Lung (tissue), 12 donors: ENCODE data around the gene LCORL. TPM values are rescaled to one million over a fixed set of nuclear protein-coding genes. Genes with fewer than 3 reads are reported as not detected.
A peak's percentile ranks its signal among the peaks of the same experiment; 100 is the strongest.

Experiments
- ATAC-seq: fragments of 200-7000 bp; cut with Tn5 transposase; one replicate; pipeline ENCODE4 v1.9.1; 2020; ENCODE audit warnings: moderate number of reproducible peaks; ENCODE audit not compliant: insufficient read depth, low FRiP score
- DNase-seq, 3 donors: peaks; one replicate each; pipeline ENCODE4 v3.0.0-alpha.2; 2013 to 2017
- H3K27ac ChIP-seq, 2 donors: one replicate each; pipeline ENCODE4 v1.5.1; 2013; ENCODE audit warnings: mild to moderate bottlenecking in 2 of 2, moderate library complexity in 2 of 2, control low read depth in 1 of 2, inconsistent platforms in 1 of 2, low read depth in 1 of 2, low read length in 1 of 2
- H3K27me3 ChIP-seq, 3 donors: one replicate each; pipeline ENCODE4 v1.5.1; 2013; ENCODE audit warnings: low read length in 2 of 3; ENCODE audit not compliant: control insufficient read depth in 3 of 3, insufficient read depth in 3 of 3
- H3K36me3 ChIP-seq, 4 donors: one replicate each; pipeline ENCODE4 v1.5.1; 2013; ENCODE audit warnings: low read length in 4 of 4, mild to moderate bottlenecking in 1 of 4, moderate library complexity in 1 of 4; ENCODE audit not compliant: control insufficient read depth in 4 of 4, insufficient read depth in 4 of 4
- H3K4me1 ChIP-seq, 5 donors: one replicate each; pipeline ENCODE4 v1.5.1; 2013; ENCODE audit warnings: low read length in 5 of 5, mild to moderate bottlenecking in 2 of 5, moderate library complexity in 1 of 5; ENCODE audit not compliant: control insufficient read depth in 5 of 5, insufficient read depth in 5 of 5
- H3K4me3 ChIP-seq: one replicate; pipeline ENCODE4 v1.5.1; 2013; ENCODE audit warnings: mild to moderate bottlenecking, control low read depth, moderate library complexity
- H3K9ac ChIP-seq, 2 donors: one replicate each; pipeline ENCODE4 v1.5.1; 2013; ENCODE audit warnings: low read length in 2 of 2, control low read depth in 1 of 2; ENCODE audit not compliant: insufficient read depth in 1 of 2
- H3K9me3 ChIP-seq, 4 donors: one replicate each; pipeline ENCODE4 v1.5.1; 2013; ENCODE audit warnings: low read length in 3 of 4, mild to moderate bottlenecking in 1 of 4, moderate library complexity in 1 of 4; ENCODE audit not compliant: control insufficient read depth in 4 of 4, insufficient read depth in 3 of 4
- CTCF ChIP-seq: IDR thresholded peaks from 2 replicates; pipeline ENCODE4 v1.5.1; 2012; ENCODE audit warnings: mild to moderate bottlenecking; ENCODE audit errors: control extremely low read depth, extremely low read depth
- WGBS, 2 donors: extraction: QIAGEN DNeasy Blood & Tissue Kit; methylation state at CpG; one replicate each; pipeline ENCODE4 v1.1.7; 2013; 5-methylcytosine and 5-hydroxymethylcytosine counted together
- polyA plus RNA-seq, 2 donors: library from polyadenylated mRNA; stranded (reverse); fragments of 200-250 nt; gene quantifications; one replicate each; pipeline ENCODE4 v1.2.1, GENCODE V29; 2013
- total RNA-seq, 2 donors: library from RNA; depleted of rRNA in 1 of 2; stranded (reverse); fragments of >200 nt in 1 of 2; gene quantifications; one replicate each; pipeline ENCODE4 v1.2.1, GENCODE V29; 2014 to 2021
- donor health status: control.
- donor health status: control.
- donor health status: Bipolar disorder and iron deficiency.
- donor health status: healthy.
- donor health status: DM: yes; HTN: yes; CAD: no.

LCORL gene
- total and polyA plus RNA-seq, 4 donors: 2.8 to 29.0 (median 7.0) TPM

GRCh38 chr4:17934286-17934685 lies 87.3 kb downstream of the LCORL start:
- no peaks in the 10 kb centered on the region for H3K36me3 ChIP-seq
- no peaks in the 10 kb centered on the region for H3K27me3 ChIP-seq
- DNase-seq (no peak), ATAC-seq (no peak)
- H3K9ac ChIP-seq: no peak overlapping the region
- no peaks in the 10 kb centered on the region for H3K9me3 ChIP-seq
- no peaks in the 10 kb centered on the region for H3K4me1 ChIP-seq
- no peak overlapping the region for H3K4me3 ChIP-seq
- H3K27ac ChIP-seq: no peak overlapping the region
- TF ChIP-seq CTCF: no peak

- no peak for TF ChIP-seq CTCF
- Histone ChIP-seq H3K9me3 (no peaks in the 10 kb centered on the region), H3K9ac (no peak overlapping the region), H3K36me3 (no peaks in the 10 kb centered on the region), H3K4me1 (no peaks in the 10 kb centered on the region), H3K4me3 (no peak overlapping the region), H3K27me3 (no peaks in the 10 kb centered on the region), H3K27ac (no peak overlapping the region)
- DNase-seq: peak in 1 of 3 donors; percentile 10
- no peak for ATAC-seq
Observed at GRCh38 chr4:17933126-17933525, 88.4 kb downstream of the LCORL start.

- Histone ChIP-seq H3K27ac (no peak overlapping the region), H3K4me1 (no peaks in the 10 kb centered on the region), H3K4me3 (no peak overlapping the region), H3K36me3 (peaks cover 0 to 1% (median 0%) of the 10 kb centered on the region in 4 donors), H3K27me3 (no peaks in the 10 kb centered on the region), H3K9me3 (no peaks in the 10 kb centered on the region), H3K9ac (no peak overlapping the region)
- no peak for TF ChIP-seq CTCF
- WGBS, 2 donors: 66 to 67% methylated on average over 3 of the region's 3 CpGs
- ATAC-seq (no peak), DNase-seq (no peak)
Observed at GRCh38 chr4:17932041-17932440, 89.5 kb downstream of the LCORL start.

- Histone ChIP-seq H3K27ac (no peak overlapping the region), H3K36me3 (peaks cover 0 to 2% (median under 1%) of the 10 kb centered on the region in 4 donors), H3K4me1 (no peaks in the 10 kb centered on the region), H3K9me3 (no peaks in the 10 kb centered on the region), H3K27me3 (no peaks in the 10 kb centered on the region), H3K4me3 (no peak overlapping the region), H3K9ac (no peak overlapping the region)
- WGBS, 2 donors: 92 to 94% methylated on average over 3 of the region's 3 CpGs
- no peak for TF ChIP-seq CTCF
- no peak for ATAC-seq
- peak in 2 of 3 donors; percentile 22 to 41 for DNase-seq
Observed at GRCh38 chr4:17930256-17930655, 91.3 kb downstream of the LCORL start.
